DMS114 treated with DMSO at 0.1 percent for 48 hours (cell line): ENCODE data around the gene RAPGEF3.

Experiments used
- DNase-seq: peaks from one replicate; lab custom pipeline; 2025; ENCODE audit not compliant: unreplicated experiment; lab: John Stamatoyannopoulos, UW

Gene RAPGEF3

DNA sequence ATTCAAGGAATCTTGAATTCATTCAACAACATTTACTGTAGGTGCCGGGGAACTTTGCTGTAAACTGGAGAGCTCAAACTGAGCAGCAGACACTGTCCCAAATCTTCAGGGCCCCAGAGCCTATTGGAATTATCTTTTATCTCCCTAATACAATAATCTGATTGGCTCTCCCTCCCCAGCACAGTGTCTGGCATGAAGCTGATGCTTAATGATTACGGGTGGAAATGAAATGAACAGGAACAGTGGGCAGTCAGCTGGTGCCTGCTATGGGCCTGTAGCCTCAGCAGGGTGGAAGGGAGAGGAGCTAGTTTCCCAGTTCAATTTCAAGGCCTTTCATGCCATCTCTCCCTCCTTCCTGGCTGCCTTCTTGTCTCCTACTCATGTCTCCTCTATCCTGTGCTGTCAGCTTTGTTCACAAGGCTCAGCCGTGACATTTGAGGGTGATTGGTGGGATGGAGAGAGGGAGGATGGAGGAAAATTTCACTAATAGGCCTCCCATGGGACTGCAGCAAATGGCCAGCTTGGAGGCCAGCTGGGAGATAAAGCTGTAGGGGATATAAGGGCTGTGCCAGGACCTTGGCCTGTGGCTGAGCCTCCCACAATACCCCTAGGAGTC is 4.3 kb upstream of the RAPGEF3 start:
- no peak for DNase-seq

DNA sequence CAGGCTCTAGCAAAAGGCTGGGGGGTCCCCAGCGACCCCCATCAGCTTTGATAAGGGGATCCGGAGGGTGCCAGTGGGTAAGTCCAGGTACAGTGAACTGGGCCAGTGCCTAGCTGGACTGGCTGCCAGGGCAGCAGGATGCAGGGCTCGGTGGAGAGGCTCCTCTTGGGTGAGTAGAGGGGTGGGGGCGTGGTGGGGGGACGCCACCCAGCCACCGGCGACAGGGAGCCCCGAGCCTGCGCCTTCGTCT is 171 bp downstream of the RAPGEF3 start:
- no peak for DNase-seq

DNA sequence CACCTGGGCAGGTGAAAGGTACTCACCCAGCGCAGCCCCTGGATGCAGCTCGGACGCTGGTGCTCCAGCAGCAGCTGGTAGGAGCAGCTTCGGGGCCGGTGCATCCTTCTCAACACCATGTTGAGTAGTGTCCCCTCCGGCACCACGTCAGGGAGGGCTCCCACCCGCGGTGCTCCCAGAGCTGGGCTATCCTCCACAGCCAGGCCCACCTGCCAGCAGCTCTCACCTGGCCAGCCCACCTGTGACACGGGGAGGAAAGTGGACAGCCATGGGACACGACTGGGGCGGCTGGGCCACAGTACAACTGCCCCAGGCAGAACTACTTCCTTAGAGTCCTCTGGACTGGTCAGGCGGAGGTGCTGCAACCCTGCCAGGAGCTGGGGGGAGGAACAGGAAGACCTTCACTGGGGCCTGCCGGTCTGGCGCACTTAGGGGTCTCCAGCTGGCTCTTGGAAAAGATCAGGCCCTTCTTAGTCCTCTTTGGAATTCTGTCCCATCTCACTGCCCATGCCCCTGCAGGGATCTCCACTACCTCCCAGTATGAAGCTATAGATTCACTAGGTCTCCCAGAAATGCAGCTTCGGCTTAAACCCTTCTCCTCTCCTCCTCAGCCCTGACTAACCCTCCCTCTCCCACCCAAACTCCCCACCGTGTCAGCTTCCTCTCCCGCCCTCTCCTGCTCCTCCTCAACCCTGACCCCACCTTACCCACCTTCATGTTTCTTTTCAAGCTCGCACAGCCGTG is 668 bp downstream of the RAPGEF3 start:
- no peak for DNase-seq

DNA sequence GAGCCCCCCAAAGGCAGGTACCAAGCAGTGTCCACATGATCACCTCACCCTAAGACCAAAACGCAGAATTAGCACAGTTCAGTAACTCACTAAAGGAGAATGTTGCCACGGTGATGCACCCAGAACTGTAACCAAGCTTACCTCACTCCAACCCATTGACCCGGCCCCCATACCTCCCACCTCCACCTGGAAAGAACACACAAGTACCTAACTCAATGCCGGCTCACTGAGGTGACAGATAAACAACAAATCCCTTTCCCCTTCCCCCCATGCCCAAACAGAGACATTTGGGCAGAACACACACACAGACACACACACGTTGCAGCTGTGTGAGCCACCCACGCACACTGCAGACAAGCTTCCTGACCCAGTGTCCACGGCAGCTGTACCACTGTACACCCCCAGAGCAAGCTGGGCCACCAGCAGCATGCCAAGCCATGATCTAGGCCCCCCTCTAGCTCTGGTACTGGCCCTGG is 1.3 kb downstream of the RAPGEF3 start:
- DNase-seq: no peak

DNA sequence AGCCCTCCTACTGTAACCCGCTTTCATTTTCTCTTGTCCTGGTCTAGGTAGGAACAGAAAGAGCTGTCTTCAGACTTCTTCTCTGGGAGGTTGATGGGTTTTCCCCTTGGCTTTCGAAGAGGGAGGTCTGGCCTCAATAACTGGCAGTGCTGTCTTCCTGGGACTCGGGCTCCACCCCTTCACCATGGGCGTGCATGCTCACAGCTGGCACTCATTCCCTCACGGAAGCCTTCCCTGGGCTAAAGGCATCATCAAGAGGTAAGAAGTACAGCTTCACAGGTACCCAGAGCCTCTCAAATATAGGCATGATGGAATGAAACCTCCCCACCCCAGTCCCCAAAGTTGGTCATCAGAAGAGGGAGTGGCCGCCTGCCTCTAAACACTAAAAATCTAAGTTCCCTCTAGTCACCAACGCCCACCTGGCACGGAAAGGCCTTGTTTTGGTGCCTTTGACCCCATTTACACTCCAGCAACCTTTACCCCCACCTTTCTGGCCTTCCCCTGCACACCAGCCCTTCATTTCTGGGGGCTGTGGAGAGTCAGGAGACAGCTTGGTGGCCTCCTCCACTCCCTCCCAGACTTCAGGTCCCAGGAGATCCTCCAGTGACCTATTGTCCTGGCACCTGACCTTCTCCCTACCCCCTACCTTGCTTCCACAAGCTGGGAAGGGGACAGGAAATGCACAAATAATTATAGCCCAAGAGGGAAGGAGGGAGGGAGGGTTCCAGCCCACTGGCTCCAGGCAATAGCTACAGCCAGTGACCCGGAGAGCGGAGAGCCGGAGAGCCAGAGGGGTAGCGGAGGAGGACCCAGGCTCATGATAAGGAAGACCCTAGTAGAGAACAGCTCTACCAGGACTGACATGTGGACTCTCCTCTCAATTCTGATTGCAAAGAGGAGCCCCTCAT is 2.8 kb downstream of the RAPGEF3 start:
- no peak for DNase-seq

DNA sequence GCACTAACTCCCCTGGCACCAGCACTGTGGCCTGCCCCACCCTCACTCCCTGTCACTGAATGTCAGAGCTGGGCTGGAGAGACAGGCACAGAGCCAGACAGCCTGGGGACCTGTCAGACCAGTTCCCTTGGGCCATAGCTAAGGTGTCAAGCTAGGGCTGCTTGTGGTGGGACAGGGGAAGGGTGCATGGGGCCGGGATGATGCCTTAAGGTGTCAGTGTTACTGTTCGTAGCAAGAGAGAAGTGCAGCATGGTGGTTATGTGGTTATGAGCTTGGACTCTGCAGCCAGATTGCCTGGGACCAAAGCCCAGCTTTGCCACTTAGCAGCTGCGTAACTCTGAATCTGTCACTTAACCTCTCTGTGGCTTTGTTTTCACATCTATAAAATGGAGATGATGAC is 3.8 kb downstream of the RAPGEF3 start:
- DNase-seq: no peak

DNA sequence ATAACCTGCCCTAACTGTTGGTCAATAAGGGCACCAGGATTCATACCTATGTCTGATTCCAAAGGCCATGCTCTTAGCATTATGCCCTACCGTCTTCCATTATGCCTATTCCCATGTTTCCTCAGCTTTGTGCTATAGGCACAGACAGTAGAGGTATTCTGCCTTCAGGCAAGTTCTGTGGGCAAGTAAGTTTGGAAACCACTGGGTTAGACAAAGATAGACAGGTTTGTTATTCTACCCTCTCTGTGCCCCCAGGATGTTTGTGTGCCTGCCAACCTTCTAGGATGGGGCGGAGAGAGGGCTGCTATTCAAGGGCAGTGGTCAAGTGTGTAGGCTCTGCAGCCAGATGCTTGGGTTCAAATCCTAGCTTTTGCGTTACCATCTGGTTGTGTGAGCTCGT is 4.6 kb downstream of the RAPGEF3 start:
- DNase-seq: no peak

DNA sequence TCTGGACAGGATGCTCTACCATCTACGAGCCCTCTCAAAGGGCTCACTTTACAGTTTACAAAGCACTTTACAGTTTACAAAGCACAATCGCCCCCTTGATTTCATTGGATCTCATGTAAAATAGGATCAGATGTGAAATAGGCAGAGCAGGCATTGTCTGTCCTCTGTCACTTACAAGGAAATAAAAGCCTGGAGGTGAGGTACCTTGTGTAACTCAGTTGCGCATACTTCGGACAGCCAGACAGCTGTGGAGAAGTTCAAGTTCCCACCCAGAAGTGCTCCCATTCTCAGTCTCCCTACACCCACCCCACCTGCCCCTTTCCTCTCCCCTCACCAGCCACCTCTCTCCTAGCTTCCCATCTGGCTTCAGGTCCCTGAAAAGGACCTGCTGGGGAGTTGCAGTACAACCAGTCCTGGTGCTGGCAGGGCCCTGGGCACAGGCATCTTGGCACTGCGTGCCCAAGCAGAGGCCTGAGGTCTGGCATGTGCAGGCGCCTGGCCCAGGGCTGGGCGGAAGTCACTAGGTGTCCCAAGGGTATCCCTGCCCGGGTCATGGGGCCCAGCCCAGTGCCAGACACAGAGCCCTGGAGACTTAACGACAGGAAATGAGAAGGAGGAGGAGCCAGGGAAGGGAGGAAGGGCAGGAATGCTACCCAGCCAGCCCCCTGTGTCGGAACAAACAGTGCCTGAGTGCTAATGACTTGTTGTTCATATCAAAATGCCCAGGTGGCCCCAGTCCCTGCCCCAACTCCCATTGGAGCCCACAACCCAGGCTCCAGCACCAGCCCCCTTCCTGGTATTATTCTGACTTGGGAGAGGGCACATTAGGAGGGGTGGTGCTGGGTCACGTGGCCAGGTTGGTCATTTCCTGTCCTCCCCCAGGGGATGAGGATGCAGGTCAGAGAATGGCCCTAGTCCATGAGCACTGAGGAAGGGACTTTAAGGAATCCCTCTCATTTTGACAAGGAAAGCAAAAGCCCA is 5.4 kb downstream of the RAPGEF3 start:
- no peak for DNase-seq

DNA sequence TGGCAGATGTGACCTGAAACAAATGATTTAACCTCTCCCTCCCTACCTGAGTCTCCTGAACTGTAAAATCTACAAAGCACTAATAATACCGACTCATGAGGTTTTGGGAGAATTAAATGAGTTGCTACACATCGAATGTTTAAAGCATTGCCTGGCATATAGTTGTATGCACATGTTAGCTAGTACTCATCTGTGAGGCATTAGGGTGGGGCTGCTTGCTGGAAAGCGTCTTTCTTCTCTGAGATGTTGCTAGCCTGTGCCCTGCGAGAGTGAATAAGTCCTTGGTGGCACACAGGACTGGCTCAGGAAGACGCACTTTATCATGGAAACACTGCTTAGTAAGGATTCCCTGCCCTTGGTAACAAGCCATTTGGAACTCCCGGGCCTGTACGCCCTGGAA is 6.1 kb downstream of the RAPGEF3 start:
- DNase-seq: no peak

DNA sequence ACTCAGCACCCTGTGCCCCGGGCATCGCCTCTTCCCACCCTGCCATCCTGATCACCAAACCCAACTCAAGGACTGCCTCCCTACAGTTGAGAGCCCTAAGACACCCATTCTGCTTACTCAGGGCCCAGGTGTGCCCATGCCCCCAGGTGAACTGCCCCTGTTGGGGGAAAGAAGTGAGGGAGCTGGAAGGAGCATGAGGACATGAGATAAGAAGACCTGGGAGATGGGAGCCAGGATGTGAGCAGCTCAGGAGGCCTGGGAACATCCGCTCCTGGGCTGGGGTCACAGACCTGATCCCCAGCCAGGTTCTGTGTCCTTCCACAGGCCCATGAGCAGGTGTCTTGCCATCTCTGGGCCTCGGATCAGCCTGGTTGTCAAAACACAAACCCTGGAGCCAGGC is 6.6 kb downstream of the RAPGEF3 start:
- DNase-seq: no peak

DNA sequence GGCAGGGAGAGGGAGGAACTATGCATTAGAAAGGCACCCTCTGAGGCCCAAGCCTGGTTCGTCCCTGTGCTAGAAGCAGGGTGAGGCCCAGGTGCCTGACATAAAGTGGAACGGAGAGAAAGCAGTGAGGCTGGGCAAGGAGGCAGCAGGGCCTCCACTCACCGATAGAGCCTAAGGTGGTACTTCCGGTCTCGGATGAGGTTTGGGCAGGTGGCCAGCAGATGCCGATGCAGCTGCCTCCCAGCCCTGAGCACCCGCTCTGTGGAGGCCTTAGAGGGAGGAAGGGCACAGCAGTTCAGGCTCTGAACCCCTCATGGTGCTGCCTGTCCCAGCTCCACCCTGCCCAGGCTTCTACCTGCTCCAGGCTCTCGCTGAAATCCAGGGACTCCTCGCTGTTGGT is 7.1 kb downstream of the RAPGEF3 start:
- no peak for DNase-seq

DNA sequence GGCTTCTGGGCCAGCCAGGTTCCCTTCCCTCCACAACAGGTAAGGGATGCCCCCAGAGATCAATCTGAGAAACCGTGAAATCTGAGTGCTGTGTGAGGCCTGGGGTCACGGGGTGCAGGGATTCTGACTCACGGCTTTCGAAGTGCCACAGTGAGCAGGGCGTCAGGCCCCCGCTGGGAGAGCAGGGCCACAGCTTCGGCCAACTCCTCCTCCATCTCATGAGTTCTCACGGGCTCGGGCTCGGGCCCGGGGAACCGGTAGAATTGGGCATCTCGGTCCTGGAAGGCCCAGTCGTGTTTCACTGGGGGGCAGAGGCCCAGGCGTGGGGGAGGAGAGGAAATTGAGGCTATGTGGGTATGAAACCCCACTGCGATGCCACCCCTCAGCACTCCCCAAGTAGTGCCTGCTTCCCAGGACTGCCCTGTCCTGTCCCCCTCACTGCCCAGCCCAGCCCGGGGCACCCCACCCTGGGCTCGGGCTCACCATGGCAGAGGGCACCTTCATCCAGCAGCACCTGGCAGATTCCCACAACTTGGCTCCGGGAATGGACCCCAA is 7.7 kb downstream of the RAPGEF3 start:
- DNase-seq: no peak

DNA sequence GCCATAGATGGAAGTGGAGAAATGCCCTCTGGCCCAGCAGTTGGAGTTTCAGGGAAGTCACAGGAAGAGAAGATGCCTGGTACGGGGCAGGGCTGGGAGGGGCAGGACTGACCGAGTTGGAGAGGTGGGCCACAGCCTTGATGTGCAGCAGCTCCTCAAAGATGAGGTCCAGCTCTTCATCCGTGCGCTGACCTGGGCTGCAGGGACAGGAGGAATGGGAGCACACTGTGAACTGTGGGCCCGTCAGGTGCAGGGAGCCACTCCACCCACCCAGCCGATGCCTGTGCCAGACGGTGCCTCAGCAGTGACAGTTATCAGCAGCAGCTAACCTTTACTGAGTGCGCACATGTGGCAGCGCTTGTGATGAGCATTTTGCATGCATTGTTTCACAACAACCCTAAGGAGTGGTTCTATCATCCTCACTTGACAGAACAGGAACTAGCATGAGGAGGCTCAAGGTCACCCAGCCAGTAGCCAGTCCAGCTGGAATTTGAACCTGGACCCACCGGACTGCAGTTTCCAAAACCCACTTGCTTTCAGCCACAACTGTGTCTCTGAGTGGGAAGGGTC is 8.4 kb downstream of the RAPGEF3 start:
- DNase-seq: no peak

DNA sequence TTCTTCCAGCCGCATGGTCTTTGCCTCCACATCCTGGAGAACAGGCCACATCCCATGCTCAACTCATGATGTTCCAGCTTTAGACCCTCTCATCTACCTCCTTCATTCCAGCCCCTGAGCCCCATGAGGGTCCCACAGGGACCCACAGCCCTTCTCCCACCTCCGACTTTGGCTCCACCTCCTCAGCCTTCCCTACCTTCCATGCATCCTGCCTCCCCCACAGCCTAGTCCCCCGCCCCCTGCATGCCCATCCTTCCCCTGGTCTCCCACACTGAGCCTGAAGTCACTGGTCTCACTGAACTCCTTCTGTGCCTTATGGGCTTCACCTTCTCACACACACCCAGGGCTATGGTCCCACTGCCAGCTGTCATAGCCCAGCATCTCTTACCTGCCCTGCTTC is 9.8 kb downstream of the RAPGEF3 start:
- no peak for DNase-seq

DNA sequence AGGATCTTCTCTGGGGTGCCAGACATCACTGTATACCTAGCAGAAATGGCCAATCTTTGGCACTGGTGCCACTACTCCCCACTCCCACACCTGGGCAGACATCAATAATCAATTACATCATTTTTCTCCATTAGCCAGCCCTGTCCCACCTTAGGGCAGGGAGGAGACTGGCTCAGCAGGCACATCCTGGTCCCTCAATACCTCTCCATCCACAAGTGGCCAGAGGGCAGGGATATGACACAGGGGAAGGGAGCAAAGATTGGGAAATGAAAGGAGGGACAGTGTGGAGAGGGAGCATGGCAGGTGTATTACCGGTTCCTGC is 10.2 kb downstream of the RAPGEF3 start:
- DNase-seq: no peak

DNA sequence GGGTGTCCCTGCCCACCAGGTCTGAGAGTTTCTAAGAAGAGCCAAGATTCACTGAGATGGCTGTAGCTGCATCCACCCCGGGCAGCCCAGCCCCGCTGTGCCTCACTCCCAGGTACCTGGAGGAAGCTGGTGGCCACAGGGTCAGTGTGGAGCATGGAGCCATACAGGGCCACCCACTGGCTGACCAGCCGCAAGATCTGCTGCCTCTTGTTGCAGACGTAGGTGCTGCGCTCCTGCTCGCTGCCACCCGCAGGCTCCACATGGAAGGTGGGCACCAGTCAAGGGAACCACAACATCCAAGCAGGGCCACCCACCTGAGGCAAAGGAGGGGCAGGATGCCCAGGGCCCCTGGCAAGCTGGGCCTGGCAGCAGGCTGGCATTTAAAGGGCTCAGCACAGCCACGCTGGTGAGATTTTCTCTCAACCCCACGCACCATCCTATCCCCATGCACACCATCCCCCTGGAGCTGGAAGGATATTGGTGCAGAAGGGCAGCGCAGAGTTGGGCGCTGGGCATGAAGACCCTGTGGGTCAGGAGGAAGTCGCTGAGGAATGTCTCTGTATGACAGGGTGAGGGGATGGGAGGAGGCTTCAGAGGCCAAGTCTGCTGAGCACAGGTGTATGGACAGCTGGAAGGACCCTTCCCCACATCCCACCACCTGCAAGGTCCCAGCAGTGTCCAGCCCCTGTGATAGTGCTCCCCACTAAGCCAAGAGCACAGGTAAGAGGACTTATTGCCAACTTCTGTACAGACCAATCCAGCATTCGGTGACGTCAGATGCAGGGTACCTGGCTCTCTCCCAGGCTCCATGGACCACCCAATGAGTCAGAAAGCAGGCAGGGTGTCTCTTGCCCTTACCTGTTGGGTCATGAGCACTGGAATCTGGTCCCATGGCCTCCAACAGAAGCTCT is 10.8 kb downstream of the RAPGEF3 start:
- DNase-seq: no peak

DNA sequence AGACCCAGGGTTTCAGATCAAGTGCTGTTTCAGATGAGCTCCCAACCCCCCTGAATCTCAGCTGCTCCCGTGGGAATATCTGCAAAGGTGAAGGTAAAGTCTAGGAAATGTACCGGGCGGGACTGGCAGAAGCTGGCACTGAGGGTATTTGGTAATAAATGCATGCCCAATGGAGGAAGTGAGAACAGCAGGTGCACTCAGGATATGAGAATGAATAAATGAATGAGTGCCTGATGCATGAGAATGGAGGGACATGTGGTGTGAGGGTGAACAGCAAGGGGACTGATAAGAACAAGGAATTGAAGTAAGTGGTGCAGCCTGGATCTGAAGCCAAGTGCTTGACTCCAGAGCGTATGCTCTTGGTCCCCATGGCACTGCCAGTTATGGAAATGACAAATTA is 11.6 kb downstream of the RAPGEF3 start:
- no peak for DNase-seq

DNA sequence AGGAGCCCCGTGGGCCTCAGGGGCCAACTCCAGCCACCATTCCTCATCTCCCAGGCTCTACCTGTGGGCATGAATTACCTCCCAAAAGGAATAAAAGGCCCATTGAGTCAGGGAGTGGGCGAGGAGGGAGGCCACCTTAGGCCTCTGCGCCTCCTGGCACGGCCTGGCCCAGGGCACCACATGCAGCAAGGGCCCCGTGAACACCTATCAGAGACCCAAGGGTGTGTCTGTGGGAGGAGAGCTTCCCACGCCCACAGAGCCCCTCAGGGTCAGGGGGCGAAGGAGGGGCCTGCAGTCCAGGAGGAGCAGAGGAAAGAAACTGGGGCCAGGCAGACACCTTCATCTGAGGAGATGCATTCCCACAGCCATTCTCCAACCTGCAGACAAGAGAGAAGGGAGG is 12.2 kb downstream of the RAPGEF3 start:
- DNase-seq: no peak

DNA sequence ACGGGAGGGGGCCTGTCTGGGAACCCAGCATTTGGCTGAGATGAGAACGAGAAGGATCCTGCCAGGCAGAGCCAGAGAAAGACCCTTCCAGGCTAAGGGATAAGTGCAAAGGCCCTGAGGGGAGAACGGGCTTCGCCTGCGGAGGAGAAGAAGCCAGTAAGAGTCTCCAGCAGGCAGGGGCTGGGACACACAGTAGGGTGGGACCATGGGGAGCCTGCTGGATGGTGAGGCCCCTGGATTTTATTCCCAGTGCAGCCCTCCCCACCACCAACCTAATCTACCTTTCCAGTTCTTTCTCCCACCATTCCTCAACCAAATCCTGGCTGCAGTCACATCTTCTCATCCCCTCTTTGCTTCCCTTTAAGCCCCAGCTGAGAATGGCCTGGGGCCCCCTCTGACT is 12.6 kb downstream of the RAPGEF3 start:
- no peak for DNase-seq
